Keratinocyte (primary cell): ENCODE measurements around the gene SURF4. TPM values are rescaled to one million over a fixed set of nuclear protein-coding genes. Genes with fewer than 3 reads are reported as not detected.

Source experiments
- DNase-seq: peaks from one replicate; pipeline ENCODE4 v3.0.0-alpha.2; 2011; ENCODE audit warnings: low read depth, missing footprints, low spot score
- FAIRE-seq: peaks from 2 replicates; lab custom pipeline; 2011; peaks lifted over from hg19 to GRCh38; lab: Jason Lieb, UNC
- H2AFZ ChIP-seq: 2 replicates; pipeline ENCODE4 v1.6.0; 2012; ENCODE audit warnings: low read length, control low read depth, inconsistent platforms; ENCODE audit not compliant: control insufficient read depth
- H3K27ac ChIP-seq: 2 replicates; pipeline ENCODE4 v1.5.1; 2011; ENCODE audit warnings: low read length; ENCODE audit not compliant: control insufficient read depth, insufficient read depth
- H3K27me3 ChIP-seq: 3 replicates; pipeline ENCODE4 v1.6.0; 2011; ENCODE audit warnings: low read length; ENCODE audit not compliant: control insufficient read depth, insufficient read depth; ENCODE audit errors: extremely low read depth
- H3K36me3 ChIP-seq, 2 experiments: 2 replicates in 1 of 2; 3 replicates in 1 of 2; pipeline ENCODE4 v1.5.1; 2011; ENCODE audit warnings: low read length in 2 of 2, mild to moderate bottlenecking in 1 of 2; ENCODE audit not compliant: control insufficient read depth in 2 of 2, insufficient read depth in 2 of 2; ENCODE audit errors: extremely low read depth in 1 of 2
- H3K4me1 ChIP-seq: 3 replicates; pipeline ENCODE4 v1.5.1; 2011; ENCODE audit warnings: low read length; ENCODE audit not compliant: control insufficient read depth, insufficient read depth; ENCODE audit errors: extremely low read depth
- H3K4me2 ChIP-seq: 3 replicates; pipeline ENCODE4 v1.6.0; 2011; ENCODE audit warnings: low read depth, low read length; ENCODE audit not compliant: control insufficient read depth, insufficient read depth; ENCODE audit errors: extremely low read depth
- H3K4me3 ChIP-seq, 3 experiments: fragments of 200-600 bp in 1 of 3; sonication (generic) in 1 of 3; 2 replicates in 2 of 3; 3 replicates in 1 of 3; pipeline ENCODE4 v1.5.1; 2011 to 2016; ENCODE audit warnings: low read length in 3 of 3, mild to moderate bottlenecking in 3 of 3, control low read depth in 2 of 3, inconsistent platforms in 1 of 3, low read depth in 1 of 3, mixed read lengths in 1 of 3, mixed run types in 1 of 3, moderate library complexity in 1 of 3; ENCODE audit not compliant: control insufficient read depth in 2 of 3, insufficient read depth in 2 of 3; ENCODE audit errors: extremely low read depth in 1 of 3
- H3K79me2 ChIP-seq: 2 replicates; pipeline ENCODE4 v1.6.0; 2012; ENCODE audit warnings: low read length; ENCODE audit not compliant: control insufficient read depth, insufficient read depth
- H3K9ac ChIP-seq: 3 replicates; pipeline ENCODE4 v1.6.0; 2011; ENCODE audit warnings: low read length; ENCODE audit not compliant: control insufficient read depth, insufficient read depth; ENCODE audit errors: extremely low read depth
- H3K9me1 ChIP-seq: 3 replicates; pipeline ENCODE4 v1.6.0; 2011; ENCODE audit warnings: low read length; ENCODE audit not compliant: control insufficient read depth, insufficient read depth; ENCODE audit errors: extremely low read depth
- H3K9me3 ChIP-seq: 2 replicates; pipeline ENCODE4 v1.5.1; 2012; ENCODE audit warnings: low read depth, low read length; ENCODE audit not compliant: control insufficient read depth
- H4K20me1 ChIP-seq: 3 replicates; pipeline ENCODE4 v1.6.0; 2011; ENCODE audit warnings: low read length; ENCODE audit not compliant: control insufficient read depth, insufficient read depth; ENCODE audit errors: extremely low read depth
- CTCF ChIP-seq, 3 experiments: IDR thresholded peaks in 1 of 3; conservative IDR thresholded peaks in 1 of 3; optimal IDR thresholded peaks in 1 of 3; 2 replicates in 2 of 3; 3 replicates in 1 of 3; pipeline versions ENCODE3 to v1.5.1; 2011; ENCODE audit warnings: low read length in 3 of 3, mild to moderate bottlenecking in 3 of 3, moderate library complexity in 2 of 3, control low read depth in 1 of 3, inconsistent platforms in 1 of 3; ENCODE audit not compliant: insufficient read depth in 2 of 3; ENCODE audit errors: extremely low read depth in 1 of 3
- EZH2 ChIP-seq: IDR thresholded peaks from one replicate; pipeline ENCODE4 v1.6.1; 2012; ENCODE audit warnings: inconsistent platforms, mild to moderate bottlenecking, low read length, moderate library complexity
- dilution Hi-C: fragments of 300-500 bp; cut with MboI; formaldehyde crosslinking; loops from one replicate; pipeline ENCODE4 v1.7.0; 2020; ENCODE audit warnings: low sequenced_read_pairs; ENCODE audit not compliant: extremely low pct_ligation_motif_present
- polyA plus RNA-seq, 5 experiments: library from polyadenylated mRNA; depleted of rRNA in 3 of 5; stranded (reverse) in 3 of 5; stranded (forward) in 1 of 5; unstranded in 1 of 5; fragments of >200 nt; gene quantifications; 1 replicate in 1 of 5; 2 replicates in 3 of 5; 3 replicates in 1 of 5; pipeline versions ENCODE4 v1.2.1 to v1.2.3, GENCODE V29; 2011 to 2012; ENCODE audit warnings: missing spikeins in 2 of 5, low read depth in 1 of 5, low replicate concordance in 1 of 5

The SURF4 gene
- polyA plus RNA-seq, 1 donor (not counting 4 experiments of a cell fraction or from before 2014, with no cell fraction given), result 153 TPM

- no peaks in the 10 kb centered on the region for H3K79me2 ChIP-seq
- H3K4me3 ChIP-seq, result no peak overlapping the region
- peaks cover 8% of the 10 kb centered on the region for H3K27me3 ChIP-seq
- no peaks in the 10 kb centered on the region for H3K36me3 ChIP-seq
- no peaks in the 10 kb centered on the region for H3K9me1 ChIP-seq
- H3K9ac ChIP-seq, result no peak overlapping the region
- no peak for DNase-seq
- H2AFZ ChIP-seq, result no peak overlapping the region
- dilution Hi-C loops, result no loop called here
- H3K4me2 ChIP-seq, result no peak overlapping the region
- H3K27ac ChIP-seq, result no peak overlapping the region
- TF ChIP-seq EZH2, result no peak
- no peaks in the 10 kb centered on the region for H3K9me3 ChIP-seq
- FAIRE-seq, result no peak
- no peaks in the 10 kb centered on the region for H3K4me1 ChIP-seq
- H4K20me1 ChIP-seq, result no peaks in the 10 kb centered on the region
These were observed 51.7 kb downstream of the SURF4 start for GRCh38 chr9:133323991-133324703.

- Histone ChIP-seq H3K4me3 (no peak overlapping the region), H3K36me3 (no peaks in the 10 kb centered on the region), H3K9me1 (no peaks in the 10 kb centered on the region), H4K20me1 (no peaks in the 10 kb centered on the region), H3K79me2 (no peaks in the 10 kb centered on the region), H3K9ac (no peak overlapping the region), H3K27me3 (peaks cover 8% of the 10 kb centered on the region), H3K9me3 (no peaks in the 10 kb centered on the region), H3K4me1 (no peaks in the 10 kb centered on the region), H2AFZ (no peak overlapping the region), H3K4me2 (no peak overlapping the region), H3K27ac (no peak overlapping the region)
- no peak for DNase-seq
- TF ChIP-seq CTCF (optimal IDR thresholded peaks at IDR 0.05 in 1 of 3, IDR thresholded peaks at IDR 0.05 in 1 of 3, conservative IDR thresholded peaks at IDR 0.05 in 1 of 3; ENCODE audit: extremely low read depth in 1 of 3, insufficient read depth in 2 of 3, low read length in 3 of 3) (no peak), EZH2 (no peak)
- FAIRE-seq, result no peak
- dilution Hi-C loops, result no loop called here
These were observed 52.6 kb downstream of the SURF4 start for GRCh38 chr9:133323211-133323610.

GRCh38 chr9:133322701-133323100 is 53.2 kb downstream of the SURF4 start:
- TF ChIP-seq EZH2 (no peak), CTCF (optimal IDR thresholded peaks at IDR 0.05 in 1 of 3, IDR thresholded peaks at IDR 0.05 in 1 of 3, conservative IDR thresholded peaks at IDR 0.05 in 1 of 3; ENCODE audit: extremely low read depth in 1 of 3, insufficient read depth in 2 of 3, low read length in 3 of 3) (no peak)
- Histone ChIP-seq H2AFZ (no peak overlapping the region), H3K36me3 (no peaks in the 10 kb centered on the region), H3K9me3 (no peaks in the 10 kb centered on the region), H3K4me1 (no peaks in the 10 kb centered on the region), H4K20me1 (no peaks in the 10 kb centered on the region), H3K79me2 (no peaks in the 10 kb centered on the region), H3K4me2 (no peak overlapping the region), H3K27me3 (peaks cover 8% of the 10 kb centered on the region), H3K27ac (no peak overlapping the region), H3K4me3 (no peak overlapping the region), H3K9ac (no peak overlapping the region), H3K9me1 (no peaks in the 10 kb centered on the region)
- DNase-seq (no peak), FAIRE-seq (no peak)
- dilution Hi-C loops, result no loop called here
